OCI-LY1 (cell line): ENCODE data around the gene CCM2.

Experiments
- H2AFZ ChIP-seq: fragments of 200-600 bp; sonication (generic), shearing (Covaris generic); 2 replicates; pipeline ENCODE4 v1.6.0; 2014; ENCODE audit warnings: antibody characterized with exemption, mild to moderate bottlenecking, low read length
- H3F3A ChIP-seq: fragments of 200-600 bp; sonication (generic), shearing (Covaris generic); 2 replicates; pipeline ENCODE4 v1.6.0; 2014; ENCODE audit warnings: mild to moderate bottlenecking, antibody characterized with exemption, low read length, moderate library complexity; ENCODE audit not compliant: insufficient read depth
- H3K27ac ChIP-seq: fragments of 200-600 bp; sonication (generic); 2 replicates; pipeline ENCODE4 v1.5.1; 2014; ENCODE audit warnings: low read length, mixed run types, mild to moderate bottlenecking, low read depth; ENCODE audit not compliant: poor library complexity, severe bottlenecking
- H3K27me3 ChIP-seq: fragments of 200-600 bp; sonication (generic); 2 replicates; pipeline ENCODE4 v1.6.0; 2014; ENCODE audit warnings: antibody characterized with exemption, mild to moderate bottlenecking, low read length, moderate library complexity; ENCODE audit not compliant: insufficient read depth
- H3K36me3 ChIP-seq: fragments of 200-600 bp; sonication (generic); 2 replicates; pipeline ENCODE4 v1.6.1; 2014; ENCODE audit warnings: mild to moderate bottlenecking, antibody characterized with exemption, low read length, moderate library complexity, mixed read lengths; ENCODE audit not compliant: insufficient read depth
- H3K4me1 ChIP-seq: fragments of 200-600 bp; sonication (generic); 2 replicates; pipeline ENCODE4 v1.5.1; 2014; ENCODE audit warnings: mild to moderate bottlenecking, low read length, moderate library complexity; ENCODE audit not compliant: insufficient read depth, severe bottlenecking
- H3K4me2 ChIP-seq: fragments of 200-600 bp; sonication (generic), shearing (Covaris generic); 2 replicates; pipeline ENCODE4 v1.6.1; 2014; ENCODE audit warnings: low read length
- H3K4me3 ChIP-seq: fragments of 200-600 bp; sonication (generic); 2 replicates; pipeline ENCODE4 v1.5.1; 2014; ENCODE audit warnings: low read length, low read depth, mild to moderate bottlenecking, mixed read lengths; ENCODE audit not compliant: poor library complexity, severe bottlenecking
- H3K79me2 ChIP-seq: fragments of 200-600 bp; shearing (Covaris generic); 2 replicates; pipeline ENCODE4 v1.6.1; 2016; ENCODE audit warnings: mixed run types, low read length, mixed read lengths; ENCODE audit not compliant: insufficient read depth
- H3K9ac ChIP-seq: fragments of 200-600 bp; sonication (generic), shearing (Covaris generic); 2 replicates; pipeline ENCODE4 v1.6.1; 2014; ENCODE audit warnings: mild to moderate bottlenecking, low read length, mixed read lengths
- H3K9me2 ChIP-seq: fragments of 200-600 bp; sonication (generic), shearing (Covaris generic); 2 replicates; pipeline ENCODE4 v1.6.1; 2014; ENCODE audit warnings: low read depth, mild to moderate bottlenecking, low read length, mixed read lengths
- H3K9me3 ChIP-seq: fragments of 200-600 bp; shearing (Covaris generic); 2 replicates; pipeline ENCODE4 v1.6.1; 2014; ENCODE audit warnings: low read length, mixed read lengths
- H4K20me1 ChIP-seq: fragments of 200-600 bp; sonication (generic), shearing (Covaris generic); 2 replicates; pipeline ENCODE4 v1.6.0; 2016; ENCODE audit warnings: mild to moderate bottlenecking, low read length; ENCODE audit not compliant: insufficient read depth
- CTCF ChIP-seq: fragments of 200-600 bp; sonication (generic), shearing (Covaris generic); IDR thresholded peaks from 2 replicates; pipeline ENCODE4 v1.5.1; 2017; ENCODE audit warnings: mild to moderate bottlenecking, antibody characterized with exemption, low read length, moderate library complexity, mixed read lengths
- EZH2 ChIP-seq: fragments of 200-600 bp; sonication (generic), shearing (Covaris generic); IDR thresholded peaks from 2 replicates; pipeline ENCODE4 v1.8.0; 2017; ENCODE audit warnings: borderline replicate concordance, mixed run types, mild to moderate bottlenecking, antibody characterized with exemption, low read length, moderate library complexity, mixed read lengths

The CCM2 gene

GRCh38 chr7:45026013-45026412, 26.0 kb downstream of the CCM2 start:
- no peaks in the 10 kb centered on the region for H3K27me3 ChIP-seq
- peaks cover 78% of the 10 kb centered on the region for H3K79me2 ChIP-seq
- peak overlapping the region; percentile 95 for H3K9ac ChIP-seq
- peak overlapping the region; percentile 83 for H3K4me3 ChIP-seq
- H3K36me3 ChIP-seq = peaks cover 50% of the 10 kb centered on the region
- H3F3A ChIP-seq = peaks cover 18% of the 10 kb centered on the region
- H3K4me2 ChIP-seq = peak overlapping the region; percentile 96
- peaks cover 3% of the 10 kb centered on the region; the same call in 1 of the 2 replicates for H3K9me3 ChIP-seq
- no peak overlapping the region for H2AFZ ChIP-seq
- H3K9me2 ChIP-seq = no peaks in the 10 kb centered on the region
- peak overlapping the region; percentile 98 for H3K27ac ChIP-seq
- TF ChIP-seq EZH2 (no peak), CTCF (no peak)
- peaks cover 88% of the 10 kb centered on the region for H3K4me1 ChIP-seq
- no peaks in the 10 kb centered on the region for H4K20me1 ChIP-seq

GRCh38 chr7:45026984-45027773, 27.2 kb downstream of the CCM2 start:
- peak overlapping the region; percentile 83 for H3K4me3 ChIP-seq
- H2AFZ ChIP-seq = no peak overlapping the region

GRCh38 chr7:45027774-45028114, 27.7 kb downstream of the CCM2 start:
- Histone ChIP-seq H2AFZ (no peak overlapping the region), H3K79me2 (peaks cover 91% of the 10 kb centered on the region), H3K27me3 (no peaks in the 10 kb centered on the region), H4K20me1 (no peaks in the 10 kb centered on the region), H3K9ac (peak overlapping the region; percentile 95), H3K4me3 (peak overlapping the region; percentile 83), H3F3A (peaks cover 18% of the 10 kb centered on the region), H3K9me2 (no peaks in the 10 kb centered on the region), H3K9me3 (peaks cover 3% of the 10 kb centered on the region; the same call in 1 of the 2 replicates), H3K36me3 (peaks cover 64% of the 10 kb centered on the region), H3K4me1 (peaks cover 90% of the 10 kb centered on the region), H3K27ac (peak overlapping the region; percentile 98), H3K4me2 (peak overlapping the region; percentile 96)
- TF ChIP-seq CTCF (no peak), EZH2 (no peak)

More at GRCh38 chr7:45026984-45027773, 27.2 kb downstream of the CCM2 start:
- H3K9me2 ChIP-seq = no peaks in the 10 kb centered on the region
- H3K27me3 ChIP-seq = no peaks in the 10 kb centered on the region
- H3K27ac ChIP-seq = peak overlapping the region; percentile 98
- no peak for TF ChIP-seq EZH2
- no peak for TF ChIP-seq CTCF
- H4K20me1 ChIP-seq = no peaks in the 10 kb centered on the region
- H3K9me3 ChIP-seq = peaks cover 3% of the 10 kb centered on the region; the same call in 1 of the 2 replicates
- H3K9ac ChIP-seq = peak overlapping the region; percentile 95
- peaks cover 18% of the 10 kb centered on the region for H3F3A ChIP-seq
- H3K4me2 ChIP-seq = peak overlapping the region; percentile 96
- peaks cover 85% of the 10 kb centered on the region for H3K4me1 ChIP-seq
- peaks cover 59% of the 10 kb centered on the region for H3K36me3 ChIP-seq
- H3K79me2 ChIP-seq = peaks cover 86% of the 10 kb centered on the region
